CD4-positive, alpha-beta T cell treated with Interleukin-6 for 4 hours (primary cell): ENCODE measurements around the gene PKDREJ.

Source experiments
- DNase-seq: peaks from one replicate; pipeline ENCODE4 v3.0.0-alpha.2; 2020; ENCODE audit warnings: mixed read lengths

PKDREJ gene

GRCh38 chr22:46262449-46263215 lies 511 bp downstream of the PKDREJ start:
- DNase-seq, result peak; percentile 34

- DNase-seq, result no peak
Observed at GRCh38 chr22:46260038-46260437, 3.1 kb downstream of the PKDREJ start.

DNA sequence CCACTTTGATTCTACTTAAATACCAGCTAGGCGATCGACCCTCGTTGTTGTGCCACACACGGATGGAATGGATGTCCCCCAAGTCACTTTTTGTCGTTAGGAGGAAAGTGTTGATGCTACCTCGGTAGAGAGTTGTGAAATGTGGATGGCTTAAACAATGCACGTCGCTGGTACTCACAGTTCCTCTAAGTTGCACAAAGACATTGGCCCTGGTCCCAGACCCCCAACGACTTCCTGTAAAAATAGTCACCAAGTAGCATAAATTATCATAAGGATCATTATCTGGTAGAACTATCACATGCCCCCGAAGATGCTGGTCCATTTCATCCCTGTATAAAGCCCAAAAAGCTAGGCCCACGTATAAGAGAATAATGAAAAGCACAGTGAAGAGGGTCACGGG lies 3.8 kb downstream of the PKDREJ start:
- DNase-seq, result no peak

DNA sequence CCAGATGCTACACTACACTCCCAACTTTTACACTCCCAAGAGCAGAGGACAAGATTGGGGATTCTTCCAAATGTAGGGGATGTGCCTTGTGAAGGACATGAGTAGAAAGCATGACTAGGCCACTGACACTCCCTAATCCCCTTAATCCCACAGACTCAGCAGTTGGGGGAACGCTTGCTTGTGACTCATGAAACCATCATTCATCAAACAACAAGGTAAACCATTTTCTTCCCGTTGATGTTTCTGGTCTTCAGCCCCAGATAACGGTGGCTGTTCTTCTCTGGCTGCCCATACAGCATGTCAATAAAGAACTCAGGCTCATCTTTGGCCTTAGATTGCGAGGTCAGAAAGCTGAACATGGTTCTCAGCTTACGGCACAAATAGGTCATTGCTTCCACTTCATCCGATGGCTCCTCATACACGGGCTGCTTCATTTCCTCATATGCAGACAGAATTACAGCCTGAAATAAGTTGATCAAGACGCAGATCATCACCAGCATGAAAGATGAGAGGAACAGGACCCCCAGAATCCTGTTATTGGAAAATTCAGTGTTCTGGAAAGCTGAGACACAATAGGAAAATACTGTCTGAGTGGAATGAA lies 6.7 kb downstream of the PKDREJ start:
- no peak for DNase-seq

DNA sequence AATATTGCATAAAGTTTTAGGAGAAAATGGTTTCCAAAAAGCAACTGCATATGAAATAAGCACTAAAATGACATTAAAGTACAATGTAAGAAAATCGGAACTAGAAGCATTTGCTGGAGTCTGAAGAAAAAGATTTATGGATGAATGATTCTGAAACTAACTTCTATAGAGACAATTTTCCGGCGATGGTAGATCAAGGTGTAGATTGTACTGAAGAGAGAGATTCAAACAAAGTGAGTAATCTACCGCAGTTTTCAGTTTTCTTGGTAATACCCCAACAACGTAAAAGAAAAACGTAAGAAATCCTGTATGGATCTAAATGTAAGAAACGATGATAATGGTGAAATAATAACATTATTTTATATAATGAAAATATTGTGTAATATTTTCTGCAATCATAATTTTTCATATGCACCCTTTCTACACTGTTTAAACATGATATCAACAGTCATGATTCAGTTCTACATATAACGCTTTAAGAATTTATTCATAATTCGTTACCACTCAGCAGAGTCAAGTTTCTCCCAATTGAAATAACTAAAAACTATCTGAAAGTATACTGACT lies 11.2 kb downstream of the PKDREJ start:
- no peak for DNase-seq

GRCh38 chr22:46251266-46251665 lies 11.9 kb downstream of the PKDREJ start:
- no peak for DNase-seq

- DNase-seq, result no peak
Observed at GRCh38 chr22:46250783-46251125, 12.4 kb downstream of the PKDREJ start.

DNA sequence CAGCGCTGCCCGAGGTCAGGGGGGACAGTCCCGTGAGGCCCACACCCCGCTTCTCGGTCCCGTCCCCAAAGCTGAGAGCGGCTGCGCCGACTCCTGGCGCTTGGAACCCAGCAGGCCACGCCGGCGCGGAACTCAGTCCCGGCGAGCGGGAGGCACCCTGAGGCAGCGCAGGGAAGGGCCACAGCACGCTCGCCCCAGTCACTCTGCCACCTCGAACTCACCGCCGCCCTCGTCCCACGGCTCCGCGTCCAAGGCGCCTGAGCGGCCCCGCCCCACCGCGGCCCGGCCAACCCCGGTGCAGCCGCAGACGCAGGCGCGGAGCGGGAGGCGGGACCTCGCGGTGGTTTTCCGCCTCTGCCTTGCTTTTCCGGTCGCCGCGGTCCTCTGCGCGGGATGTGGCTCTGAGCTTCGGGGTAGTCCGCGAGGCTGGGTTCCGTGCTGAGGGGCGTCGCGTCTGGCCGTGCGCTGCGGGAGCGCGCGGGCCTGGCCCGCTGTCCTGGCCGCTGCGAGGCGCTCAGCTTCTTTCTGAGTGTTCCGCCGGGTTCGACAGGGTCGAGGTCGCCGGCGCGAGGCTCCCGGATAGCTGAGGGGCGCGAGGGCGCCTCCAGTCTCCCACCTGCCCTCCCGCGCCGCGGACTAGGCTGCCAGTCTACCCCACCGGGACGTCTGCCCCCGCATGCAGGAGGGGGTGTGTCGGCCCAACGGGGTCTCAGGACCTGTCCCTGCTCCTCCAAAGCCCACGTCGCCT lies 12.9 kb downstream of the PKDREJ start, which contains the start of gene CDPF1:
Gene CDPF1, minus strand, starts transcription at position 259 of the 748 bp plus-strand sequence. CDS start 2,009 bp downstream, outside the sequence.
- peak; percentile 95 for DNase-seq

DNA sequence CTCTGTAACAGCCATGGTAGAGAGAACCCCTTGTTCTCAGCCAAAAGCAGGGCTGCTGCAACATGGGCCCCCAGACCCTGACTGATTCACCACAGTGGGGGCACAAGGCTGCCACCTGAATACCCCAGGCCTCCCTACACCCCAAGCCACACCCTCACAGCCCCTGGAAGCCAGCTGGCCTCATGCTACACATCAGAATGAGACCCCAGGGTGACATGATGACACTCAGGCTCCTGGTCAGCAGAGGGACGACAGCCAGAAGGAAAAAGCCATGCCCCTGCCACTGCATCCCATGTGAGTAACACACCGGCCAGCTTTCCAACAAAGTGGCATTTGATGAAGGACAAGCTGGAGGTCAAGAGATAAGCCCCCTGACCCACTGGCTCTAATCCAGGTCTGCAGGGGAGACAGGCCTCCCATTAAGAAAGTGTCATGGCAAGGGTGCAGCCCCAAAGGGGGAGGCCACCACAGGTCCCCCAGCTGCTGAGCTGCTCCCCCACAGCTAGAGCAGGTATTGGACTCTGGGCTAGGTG lies 15.6 kb downstream of the PKDREJ start:
- DNase-seq, result no peak

DNA sequence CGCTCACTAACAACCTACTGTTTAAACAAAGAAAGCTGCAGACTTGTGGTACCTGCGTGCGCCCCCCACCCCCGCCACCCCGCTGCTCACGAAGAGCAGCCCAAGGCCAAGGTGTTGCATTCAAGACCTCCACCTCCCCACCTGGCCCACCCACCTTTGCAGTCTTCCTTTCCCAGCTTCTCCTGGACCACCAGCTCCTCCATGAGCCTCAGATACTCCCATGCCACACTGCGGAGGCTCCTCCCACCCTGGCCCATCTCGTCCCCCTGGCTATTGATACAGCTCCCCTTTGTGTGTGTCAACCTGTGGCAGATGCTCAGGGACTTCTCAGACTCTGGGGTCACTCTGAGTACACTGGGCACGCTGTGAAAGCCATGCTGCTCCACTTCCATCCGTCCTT lies 17.0 kb downstream of the PKDREJ start:
- no peak for DNase-seq

DNA sequence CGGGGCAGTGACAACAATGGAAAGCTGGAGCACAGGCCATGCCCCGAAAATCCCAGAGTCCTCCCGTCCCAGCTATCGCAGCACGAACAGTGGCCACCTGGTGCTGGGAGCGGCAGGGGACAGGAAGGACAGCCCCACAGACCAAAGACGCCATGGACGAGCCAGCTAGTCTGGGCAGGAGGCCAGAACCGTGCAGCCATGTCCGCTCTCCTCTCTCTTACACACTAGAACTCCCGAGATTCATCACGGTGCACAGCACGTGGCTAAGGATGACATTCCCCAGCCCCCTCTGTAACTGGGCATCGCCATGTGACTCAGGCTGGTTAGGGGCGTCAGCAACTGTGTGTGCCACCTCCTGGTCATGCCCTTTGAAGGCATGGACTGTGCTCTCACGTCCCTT lies 17.6 kb downstream of the PKDREJ start:
- DNase-seq, result no peak

DNA sequence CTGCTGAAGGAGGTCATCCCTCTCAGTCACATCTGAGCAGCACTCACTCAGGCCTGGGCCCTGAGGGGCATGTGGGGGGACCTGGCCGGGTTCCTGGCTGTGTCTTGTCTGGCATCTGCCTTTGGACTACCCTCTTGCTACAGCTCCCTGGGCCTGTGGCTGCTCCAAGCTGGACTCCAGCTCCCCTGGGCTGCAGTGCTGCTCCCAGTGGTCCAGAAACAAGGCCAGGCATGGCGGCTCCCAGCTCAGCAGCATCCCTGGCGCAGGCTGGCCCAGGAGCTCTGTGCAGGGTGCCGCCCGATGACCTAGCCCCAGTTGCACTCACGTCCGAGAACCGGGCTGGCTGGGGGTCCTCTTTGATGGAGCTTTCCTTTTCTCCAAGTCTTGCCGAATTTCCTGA lies 18.4 kb downstream of the PKDREJ start:
- DNase-seq, result no peak

GRCh38 chr22:46242076-46242475 lies 21.1 kb downstream of the PKDREJ start:
- DNase-seq, result no peak

GRCh38 chr22:46241396-46242007 lies 21.6 kb downstream of the PKDREJ start:
- no peak for DNase-seq

DNA sequence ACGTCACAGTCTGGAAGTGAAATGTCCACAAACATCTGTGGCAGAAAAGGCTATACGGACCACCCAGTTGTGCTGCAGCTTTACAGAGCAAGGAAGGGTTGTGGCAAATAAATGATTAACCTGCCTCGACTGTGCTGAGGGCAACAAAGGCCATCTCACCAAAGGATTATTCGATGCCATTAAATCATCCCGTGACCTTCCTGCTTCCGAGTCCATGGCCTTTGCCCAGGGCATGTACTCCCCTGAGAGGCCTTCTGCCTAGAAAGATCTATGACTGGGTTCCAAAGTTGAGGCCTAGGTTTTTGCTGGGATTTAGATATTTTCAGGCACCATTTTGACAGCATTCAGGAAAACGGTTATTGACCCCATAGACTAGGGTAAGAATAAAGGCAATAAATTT lies 22.2 kb downstream of the PKDREJ start:
- DNase-seq, result no peak

- DNase-seq, result no peak
Observed at GRCh38 chr22:46240506-46240905, 22.6 kb downstream of the PKDREJ start.

DNA sequence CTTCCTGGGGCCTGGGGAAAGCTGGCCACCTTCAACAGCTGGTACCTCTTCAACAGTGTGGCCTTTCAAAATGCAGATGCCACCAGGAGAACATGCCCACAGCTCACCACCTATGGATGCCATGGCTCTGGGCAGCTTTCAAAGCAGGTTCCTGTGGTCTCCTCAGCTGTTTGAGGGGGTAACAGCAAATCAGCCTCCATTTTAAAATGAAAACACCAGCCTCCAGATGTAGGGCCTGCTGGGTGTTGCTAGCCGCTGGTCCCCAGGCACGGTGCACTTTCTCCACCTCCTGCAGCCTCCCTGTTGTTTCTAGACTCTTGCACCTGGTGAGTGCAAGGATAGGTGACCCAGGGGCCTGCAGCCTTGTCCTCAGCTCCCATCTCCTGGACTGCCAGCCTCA lies 23.1 kb downstream of the PKDREJ start:
- DNase-seq, result no peak

DNA sequence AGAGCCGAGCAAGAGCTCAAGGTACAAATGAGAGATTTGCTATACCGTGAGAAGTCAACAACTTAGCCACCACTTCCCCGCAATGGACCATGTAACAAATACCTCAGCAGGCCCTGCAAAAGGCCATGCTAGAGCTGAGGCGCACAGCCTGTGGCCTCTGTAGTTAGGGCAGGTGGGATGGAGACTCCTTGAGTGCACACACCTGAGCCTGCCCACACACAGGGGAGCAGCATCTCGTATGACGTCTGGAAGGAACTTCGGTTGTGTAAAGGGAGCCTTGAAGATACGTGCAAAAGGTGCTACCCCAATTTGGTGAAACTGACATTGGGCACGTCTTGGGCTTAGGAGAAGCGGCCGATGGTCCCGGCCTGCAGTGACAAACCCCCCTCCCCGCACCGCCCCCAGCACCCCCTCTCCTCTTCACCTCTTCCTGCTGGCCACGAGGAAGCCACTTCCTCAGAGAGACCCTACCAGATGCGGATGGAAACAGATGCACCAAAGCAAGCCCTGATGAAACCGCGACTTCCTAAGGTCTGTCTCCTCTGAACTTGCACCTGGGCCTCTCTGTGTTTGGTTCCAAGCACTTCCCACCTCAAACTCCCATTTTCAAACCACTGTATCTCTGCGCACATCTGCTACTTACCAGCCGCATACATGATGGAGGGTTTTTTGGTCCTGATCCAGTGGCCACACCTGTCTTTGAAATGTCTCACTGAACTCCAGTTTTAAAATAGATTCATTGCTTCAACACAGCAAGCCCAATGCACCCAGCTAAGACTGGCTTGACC lies 23.7 kb downstream of the PKDREJ start:
- DNase-seq, result peak; percentile 37

- DNase-seq, result no peak
Observed at GRCh38 chr22:46238541-46238940, 24.6 kb downstream of the PKDREJ start.

DNA sequence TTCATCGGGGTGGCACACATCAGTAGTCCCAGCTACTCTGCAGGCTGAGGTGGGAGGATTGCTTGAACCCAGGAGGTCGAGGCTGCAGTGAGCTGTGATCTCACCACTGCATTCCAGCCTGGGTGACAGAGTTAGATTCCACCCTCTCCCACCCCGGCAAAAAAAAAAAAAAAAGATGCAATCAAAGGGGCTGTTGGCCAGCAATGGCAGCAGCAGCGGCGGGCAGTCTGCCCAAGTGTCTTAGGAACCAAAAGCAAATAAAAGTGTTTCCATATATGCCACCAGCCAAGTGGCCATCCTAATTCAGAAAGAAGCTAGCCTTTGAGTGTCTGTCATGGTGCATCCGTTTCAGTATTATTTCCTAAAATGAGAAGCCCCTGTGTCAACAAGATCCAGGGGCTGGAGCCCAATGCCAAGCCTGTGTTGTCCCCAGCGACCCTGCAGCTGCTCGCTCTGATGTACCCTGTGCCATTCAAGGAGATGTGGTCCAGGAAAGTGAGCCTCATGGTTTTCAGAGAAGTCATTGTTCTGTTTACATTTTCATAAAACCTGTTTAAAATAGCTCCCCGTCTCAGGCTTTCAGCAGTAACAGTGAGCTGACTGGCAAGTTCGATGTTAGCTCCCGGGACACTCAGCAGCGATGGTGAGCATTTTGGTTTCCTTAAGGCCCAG lies 25.6 kb downstream of the PKDREJ start:
- no peak for DNase-seq

DNA sequence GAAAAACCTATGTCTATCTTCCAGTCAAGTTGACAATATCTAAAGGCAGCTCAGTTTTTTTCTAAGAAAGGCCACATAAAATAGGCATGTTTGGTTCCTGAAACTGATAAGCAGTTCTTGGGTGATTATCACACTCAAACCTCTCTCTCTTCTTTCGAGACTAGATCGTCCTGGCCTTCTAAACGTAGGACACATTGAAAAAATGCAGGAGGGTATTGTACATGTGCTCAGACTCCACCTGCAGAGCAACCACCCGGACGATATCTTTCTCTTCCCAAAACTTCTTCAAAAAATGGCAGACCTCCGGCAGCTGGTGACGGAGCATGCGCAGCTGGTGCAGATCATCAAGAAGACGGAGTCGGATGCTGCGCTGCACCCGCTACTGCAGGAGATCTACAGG lies 28.2 kb downstream of the PKDREJ start:
- DNase-seq, result no peak

DNA sequence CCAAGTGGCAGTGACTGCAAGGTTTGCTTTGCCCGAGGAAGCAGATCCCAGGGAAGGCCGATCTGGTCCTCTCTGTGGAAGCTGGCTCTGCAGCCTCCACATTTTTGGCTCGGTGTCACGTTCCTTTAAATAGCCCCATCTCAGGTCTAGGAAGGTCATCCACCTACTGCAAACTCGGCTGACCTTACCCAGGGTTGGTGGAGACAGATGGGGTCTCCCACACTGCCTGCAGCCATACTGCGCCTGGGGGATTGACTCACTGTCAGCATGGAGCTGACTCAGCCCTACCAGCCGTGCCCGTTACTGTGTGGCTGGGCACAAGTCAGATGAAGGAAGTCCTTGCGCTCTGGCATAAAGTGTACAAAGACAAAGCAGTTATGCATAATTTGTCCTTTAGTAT lies 29.9 kb downstream of the PKDREJ start:
- DNase-seq, result no peak
